ENCODE results near the gene PRKG1.

PRKG1 gene

GRCh38 chr10:51228714-51229100, 154.4 kb downstream of the PRKG1 start:
- Histone ChIP-seq H3K4me3 (ENCODE audit: low read length) (no peak overlapping the region), H3K27ac (ENCODE audit: low read depth, low read length) (no peak overlapping the region), H3K9me3 (ENCODE audit: insufficient read depth, low read depth, low read length) (no peaks in the 10 kb centered on the region), H3K36me3 (ENCODE audit: insufficient read depth, low read length) (no peaks in the 10 kb centered on the region), H3K4me1 (ENCODE audit: insufficient read depth, low read length) (peaks cover 6% of the 10 kb centered on the region), H3K27me3 (ENCODE audit: insufficient read depth, low read length) (no peaks in the 10 kb centered on the region), H3K9ac (ENCODE audit: low read depth, low read length) (no peak overlapping the region)
- 89% methylated on average over 4 of the region's 4 CpGs for WGBS

DNA sequence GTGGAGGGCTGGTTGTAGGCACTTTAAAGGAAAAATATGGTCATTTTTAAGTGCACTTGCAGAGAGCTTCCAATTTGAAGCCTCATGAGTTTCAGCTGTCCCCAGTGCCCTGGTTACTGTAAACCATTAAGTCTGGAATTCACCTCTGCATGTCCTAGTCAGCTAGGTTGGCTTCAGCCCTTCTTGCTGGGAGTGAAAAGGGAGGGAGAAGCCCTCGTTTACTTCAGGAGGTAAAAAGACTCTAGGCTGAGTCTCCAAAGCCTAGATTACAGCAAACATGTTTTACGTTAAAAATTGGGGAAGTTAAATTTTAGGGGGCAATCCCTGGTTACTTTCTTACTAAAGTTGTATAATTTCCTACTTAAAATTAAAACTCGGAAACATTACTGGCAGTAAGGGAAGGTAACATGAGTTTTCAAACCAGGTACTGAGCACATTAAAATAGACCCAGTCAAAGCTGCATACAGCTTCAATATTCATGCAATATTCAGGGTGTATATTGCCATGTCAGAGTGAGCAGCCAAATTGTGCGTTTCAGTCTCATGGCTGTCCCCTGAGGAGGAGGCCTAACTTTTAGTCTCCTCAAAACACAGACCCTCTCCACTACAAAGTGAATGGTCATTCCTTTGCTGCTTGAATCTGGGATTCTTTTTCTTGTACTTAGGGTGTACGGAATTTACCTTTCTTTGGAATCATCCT, 156.7 kb downstream of the PRKG1 start:
- WGBS: 89% methylated on average over 5 of the region's 5 CpGs
- H3K27me3 ChIP-seq (ENCODE audit: insufficient read depth, low read length): no peaks in the 10 kb centered on the region
- no peaks in the 10 kb centered on the region for H3K9me3 ChIP-seq (ENCODE audit: insufficient read depth, low read depth, low read length)
- no peak overlapping the region for H3K9ac ChIP-seq (ENCODE audit: low read depth, low read length)
- H3K27ac ChIP-seq (ENCODE audit: low read depth, low read length): no peak overlapping the region
- H3K4me3 ChIP-seq (ENCODE audit: low read length): no peak overlapping the region
- H3K4me1 ChIP-seq (ENCODE audit: insufficient read depth, low read length): peaks cover 6% of the 10 kb centered on the region
- H3K36me3 ChIP-seq (ENCODE audit: insufficient read depth, low read length): no peaks in the 10 kb centered on the region

GRCh38 chr10:51231754-51232153, 157.5 kb downstream of the PRKG1 start:
- Histone ChIP-seq H3K27ac (ENCODE audit: low read depth, low read length) (no peak overlapping the region), H3K27me3 (ENCODE audit: insufficient read depth, low read length) (no peaks in the 10 kb centered on the region), H3K4me3 (ENCODE audit: low read length) (no peak overlapping the region), H3K4me1 (ENCODE audit: insufficient read depth, low read length) (peaks cover 6% of the 10 kb centered on the region), H3K36me3 (ENCODE audit: insufficient read depth, low read length) (no peaks in the 10 kb centered on the region), H3K9me3 (ENCODE audit: insufficient read depth, low read depth, low read length) (no peaks in the 10 kb centered on the region), H3K9ac (ENCODE audit: low read depth, low read length) (no peak overlapping the region)
- 91% methylated on average over 1 of the region's 1 CpG for WGBS

DNA sequence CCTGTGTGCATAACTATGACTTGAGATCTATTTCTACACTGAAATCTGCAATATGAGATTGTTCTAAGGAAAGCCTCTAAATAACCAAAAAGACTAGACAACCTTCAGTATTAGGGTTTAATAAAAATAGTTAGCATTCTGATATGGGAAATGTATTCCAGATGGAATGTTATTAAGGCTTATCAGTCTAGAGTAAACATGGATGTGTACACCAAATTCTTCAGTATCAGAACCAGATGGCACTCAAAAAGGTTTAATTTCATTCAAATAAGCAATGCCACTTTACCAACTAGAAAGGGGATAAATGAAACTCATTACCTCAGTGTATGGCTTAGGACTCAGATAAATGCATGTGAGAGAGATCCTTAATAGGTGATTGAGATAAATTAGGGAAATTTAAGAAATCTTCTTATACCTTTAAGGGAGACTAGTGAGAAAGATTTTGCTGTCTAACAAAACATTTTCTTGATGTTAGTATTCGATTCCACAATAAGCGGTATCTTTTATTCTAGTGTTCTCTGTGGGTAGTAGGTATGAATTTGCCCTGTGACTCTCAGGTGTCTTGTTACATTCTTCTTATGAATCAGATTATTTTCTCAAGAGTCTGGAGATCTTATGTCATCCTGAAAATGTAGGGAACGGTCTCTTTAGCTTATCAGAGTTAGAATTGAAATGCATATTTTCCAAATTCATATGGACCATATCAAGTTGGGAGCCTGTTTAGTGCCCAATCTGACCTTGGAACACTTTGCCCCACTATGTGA, 159.2 kb downstream of the PRKG1 start:
- no peak overlapping the region for H3K9ac ChIP-seq (ENCODE audit: low read depth, low read length)
- H3K4me1 ChIP-seq (ENCODE audit: insufficient read depth, low read length): peaks cover 6% of the 10 kb centered on the region
- H3K9me3 ChIP-seq (ENCODE audit: insufficient read depth, low read depth, low read length): no peaks in the 10 kb centered on the region
- H3K27me3 ChIP-seq (ENCODE audit: insufficient read depth, low read length): no peaks in the 10 kb centered on the region
- H3K27ac ChIP-seq (ENCODE audit: low read depth, low read length): no peak overlapping the region
- no peak overlapping the region for H3K4me3 ChIP-seq (ENCODE audit: low read length)
- no peaks in the 10 kb centered on the region for H3K36me3 ChIP-seq (ENCODE audit: insufficient read depth, low read length)
- WGBS: 94% methylated on average over 3 of the region's 3 CpGs

- Histone ChIP-seq H3K4me3 (ENCODE audit: low read length) (no peak overlapping the region), H3K9ac (ENCODE audit: low read depth, low read length) (no peak overlapping the region), H3K27me3 (ENCODE audit: insufficient read depth, low read length) (no peaks in the 10 kb centered on the region), H3K4me1 (ENCODE audit: insufficient read depth, low read length) (peaks cover 3% of the 10 kb centered on the region), H3K9me3 (ENCODE audit: insufficient read depth, low read depth, low read length) (no peaks in the 10 kb centered on the region), H3K27ac (ENCODE audit: low read depth, low read length) (no peak overlapping the region), H3K36me3 (ENCODE audit: insufficient read depth, low read length) (no peaks in the 10 kb centered on the region)
- WGBS: 96% methylated on average over 1 of the region's 1 CpG
Observed at GRCh38 chr10:51235865-51236264, 161.6 kb downstream of the PRKG1 start.

- Histone ChIP-seq H3K4me1 (ENCODE audit: insufficient read depth, low read length) (peaks cover 13% of the 10 kb centered on the region), H3K36me3 (ENCODE audit: insufficient read depth, low read length) (no peaks in the 10 kb centered on the region), H3K27me3 (ENCODE audit: insufficient read depth, low read length) (no peaks in the 10 kb centered on the region), H3K9ac (ENCODE audit: low read depth, low read length) (no peak overlapping the region), H3K9me3 (ENCODE audit: insufficient read depth, low read depth, low read length) (no peaks in the 10 kb centered on the region), H3K4me3 (ENCODE audit: low read length) (no peak overlapping the region), H3K27ac (ENCODE audit: low read depth, low read length) (no peak overlapping the region)
- no CpG with 5 or more reads among the region's 4 CpGs for WGBS
Observed at GRCh38 chr10:51239006-51239405, 164.7 kb downstream of the PRKG1 start.

- Histone ChIP-seq H3K4me1 (ENCODE audit: insufficient read depth, low read length) (peaks cover 37% of the 10 kb centered on the region), H3K27ac (ENCODE audit: low read depth, low read length) (no peak overlapping the region), H3K9me3 (ENCODE audit: insufficient read depth, low read depth, low read length) (no peaks in the 10 kb centered on the region), H3K4me3 (ENCODE audit: low read length) (no peak overlapping the region), H3K9ac (ENCODE audit: low read depth, low read length) (no peak overlapping the region), H3K36me3 (ENCODE audit: insufficient read depth, low read length) (no peaks in the 10 kb centered on the region), H3K27me3 (ENCODE audit: insufficient read depth, low read length) (no peaks in the 10 kb centered on the region)
- WGBS: 100% methylated on average over 1 of the region's 1 CpG
Observed at GRCh38 chr10:51241461-51241860, 167.2 kb downstream of the PRKG1 start.

DNA sequence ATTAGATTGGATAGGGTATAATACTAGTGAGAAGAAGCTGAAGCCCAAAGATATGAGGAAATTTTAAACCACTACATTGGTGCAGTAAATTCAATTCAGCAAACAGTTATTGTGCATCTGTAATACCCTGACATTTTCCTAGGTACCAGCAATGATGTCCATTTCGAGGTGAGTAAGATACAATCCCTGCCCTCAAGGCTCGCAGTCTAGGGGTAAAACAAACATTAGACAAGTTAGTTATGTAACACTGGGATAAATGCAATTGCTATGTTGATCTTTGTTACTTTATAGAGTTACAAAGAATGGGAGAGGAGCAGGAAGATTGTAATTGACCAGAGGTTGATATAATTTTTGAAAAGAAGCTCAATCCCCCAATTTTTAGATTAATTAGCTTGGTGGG, 168.1 kb downstream of the PRKG1 start:
- Histone ChIP-seq H3K4me1 (ENCODE audit: insufficient read depth, low read length) (peaks cover 43% of the 10 kb centered on the region), H3K27ac (ENCODE audit: low read depth, low read length) (no peak overlapping the region), H3K36me3 (ENCODE audit: insufficient read depth, low read length) (no peaks in the 10 kb centered on the region), H3K9ac (ENCODE audit: low read depth, low read length) (no peak overlapping the region), H3K27me3 (ENCODE audit: insufficient read depth, low read length) (no peaks in the 10 kb centered on the region), H3K9me3 (ENCODE audit: insufficient read depth, low read depth, low read length) (no peaks in the 10 kb centered on the region), H3K4me3 (ENCODE audit: low read length) (no peak overlapping the region)
- 96% methylated on average over 2 of the region's 2 CpGs for WGBS

- Histone ChIP-seq H3K9ac (ENCODE audit: low read depth, low read length) (peak overlapping the region; percentile 48; the same call in 1 of the 2 replicates), H3K4me1 (ENCODE audit: insufficient read depth, low read length) (peaks cover 43% of the 10 kb centered on the region), H3K9me3 (ENCODE audit: insufficient read depth, low read depth, low read length) (no peaks in the 10 kb centered on the region), H3K27ac (ENCODE audit: low read depth, low read length) (peak overlapping the region; percentile 69), H3K27me3 (ENCODE audit: insufficient read depth, low read length) (no peaks in the 10 kb centered on the region), H3K36me3 (ENCODE audit: insufficient read depth, low read length) (no peaks in the 10 kb centered on the region), H3K4me3 (ENCODE audit: low read length) (peak overlapping the region; percentile 26; the same call in 1 of the 2 replicates)
- 0% methylated on average over 1 of the region's 1 CpG for WGBS
Observed at GRCh38 chr10:51244309-51244708, 170.0 kb downstream of the PRKG1 start.

GRCh38 chr10:51244748-51245490, 170.6 kb downstream of the PRKG1 start:
- H3K9ac ChIP-seq (ENCODE audit: low read depth, low read length): peak overlapping the region; percentile 48; the same call in 1 of the 2 replicates
- H3K27ac ChIP-seq (ENCODE audit: low read depth, low read length): peak overlapping the region; percentile 69
- no peaks in the 10 kb centered on the region for H3K9me3 ChIP-seq (ENCODE audit: insufficient read depth, low read depth, low read length)
- H3K27me3 ChIP-seq (ENCODE audit: insufficient read depth, low read length): no peaks in the 10 kb centered on the region
- peak overlapping the region; percentile 26; the same call in 1 of the 2 replicates for H3K4me3 ChIP-seq (ENCODE audit: low read length)
- 34% methylated on average over 4 of the region's 4 CpGs for WGBS
- H3K4me1 ChIP-seq (ENCODE audit: insufficient read depth, low read length): peaks cover 43% of the 10 kb centered on the region
- H3K36me3 ChIP-seq (ENCODE audit: insufficient read depth, low read length): no peaks in the 10 kb centered on the region

DNA sequence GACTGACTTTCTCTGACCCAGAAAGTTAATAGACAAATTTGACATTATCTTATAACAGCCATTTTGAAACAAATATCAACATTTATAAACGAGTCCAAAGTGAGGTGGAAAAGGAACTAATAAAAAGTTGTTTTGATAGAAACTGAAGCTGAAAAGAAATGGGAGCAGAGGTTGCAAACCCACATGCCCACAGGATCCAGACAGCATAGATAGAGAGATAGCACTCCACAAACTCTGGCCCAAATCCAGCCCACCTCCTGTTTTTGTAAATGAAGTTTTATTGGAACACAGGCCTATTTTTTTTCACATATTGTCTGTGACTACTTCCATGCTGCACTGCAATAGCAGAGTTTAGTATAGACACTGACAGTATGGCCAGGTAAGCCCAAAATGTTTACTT, 171.9 kb downstream of the PRKG1 start:
- Histone ChIP-seq H3K9me3 (ENCODE audit: insufficient read depth, low read depth, low read length) (no peaks in the 10 kb centered on the region), H3K27ac (ENCODE audit: low read depth, low read length) (no peak overlapping the region)
- WGBS: 100% methylated on average over 1 of the region's 1 CpG

More for the DNA sequence above, 171.9 kb downstream of the PRKG1 start:
- Histone ChIP-seq H3K36me3 (ENCODE audit: insufficient read depth, low read length) (no peaks in the 10 kb centered on the region), H3K27me3 (ENCODE audit: insufficient read depth, low read length) (no peaks in the 10 kb centered on the region), H3K4me1 (ENCODE audit: insufficient read depth, low read length) (peaks cover 55% of the 10 kb centered on the region), H3K9ac (ENCODE audit: low read depth, low read length) (no peak overlapping the region), H3K4me3 (ENCODE audit: low read length) (no peak overlapping the region)

Measured in HUES64 (cell line).